OCI-LY7 (cell line): Measurements from ENCODE around the gene SPAG9.

ENCODE experiments used
- EZH2phosphoT487 ChIP-seq: fragments of 200-600 bp; sonication (generic); IDR thresholded peaks from 2 replicates; pipeline ENCODE4 v1.6.1; 2018; ENCODE audit warnings: low read depth, borderline replicate concordance, mild to moderate bottlenecking, mixed run types, antibody characterized with exemption, low read length, moderate library complexity, mixed read lengths
- TF ChIP-seq, protein P1 (sequence below): fragments of 200-600 bp; sonication (generic); conservative IDR thresholded peaks from 2 replicates; pipeline ENCODE4 v1.5.1; 2014; ENCODE audit warnings: mild to moderate bottlenecking, antibody characterized with exemption, low read length, moderate library complexity, mixed read lengths

DNA sequence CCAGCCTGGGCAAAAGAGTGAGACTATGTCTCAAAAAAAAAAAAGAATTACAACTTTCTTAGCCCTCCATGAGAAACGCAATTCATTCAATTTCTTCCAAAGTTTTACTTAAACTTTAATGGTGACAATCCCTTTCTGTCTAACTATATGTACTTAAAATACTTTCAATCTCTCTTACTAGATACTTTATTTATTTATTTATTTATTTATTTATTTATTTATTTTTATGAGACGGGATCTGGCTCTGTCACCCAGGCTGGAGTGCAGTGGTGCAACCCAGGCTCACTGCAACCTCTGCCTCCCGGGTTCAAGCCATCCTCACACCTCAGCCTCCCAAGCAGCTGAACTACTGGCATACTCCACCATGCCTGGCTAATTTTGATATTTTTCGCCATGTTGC lies 108.1 kb downstream of the SPAG9 start:
- TF ChIP-seq, protein P1, sequence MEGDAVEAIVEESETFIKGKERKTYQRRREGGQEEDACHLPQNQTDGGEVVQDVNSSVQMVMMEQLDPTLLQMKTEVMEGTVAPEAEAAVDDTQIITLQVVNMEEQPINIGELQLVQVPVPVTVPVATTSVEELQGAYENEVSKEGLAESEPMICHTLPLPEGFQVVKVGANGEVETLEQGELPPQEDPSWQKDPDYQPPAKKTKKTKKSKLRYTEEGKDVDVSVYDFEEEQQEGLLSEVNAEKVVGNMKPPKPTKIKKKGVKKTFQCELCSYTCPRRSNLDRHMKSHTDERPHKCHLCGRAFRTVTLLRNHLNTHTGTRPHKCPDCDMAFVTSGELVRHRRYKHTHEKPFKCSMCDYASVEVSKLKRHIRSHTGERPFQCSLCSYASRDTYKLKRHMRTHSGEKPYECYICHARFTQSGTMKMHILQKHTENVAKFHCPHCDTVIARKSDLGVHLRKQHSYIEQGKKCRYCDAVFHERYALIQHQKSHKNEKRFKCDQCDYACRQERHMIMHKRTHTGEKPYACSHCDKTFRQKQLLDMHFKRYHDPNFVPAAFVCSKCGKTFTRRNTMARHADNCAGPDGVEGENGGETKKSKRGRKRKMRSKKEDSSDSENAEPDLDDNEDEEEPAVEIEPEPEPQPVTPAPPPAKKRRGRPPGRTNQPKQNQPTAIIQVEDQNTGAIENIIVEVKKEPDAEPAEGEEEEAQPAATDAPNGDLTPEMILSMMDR, result no peak
- TF ChIP-seq EZH2phosphoT487, result no peak
